SK-N-SH (cell line): Measurements from ENCODE around the gene SMYD3.

Source experiments
- CHD2 ChIP-seq: fragments of 150-350 bp; IDR thresholded peaks from 2 replicates; pipeline ENCODE4 v1.6.1; 2018; ENCODE audit warnings: low read length; ENCODE audit not compliant: partially characterized antibody
- CTCF ChIP-seq: fragments of 200-600 bp; sonication (generic); IDR thresholded peaks from 2 replicates; pipeline ENCODE4 v1.6.1; 2017; ENCODE audit warnings: antibody characterized with exemption, mild to moderate bottlenecking, moderate library complexity
- EZH2phosphoT487 ChIP-seq: fragments of 200-600 bp; sonication (generic); IDR thresholded peaks from 2 replicates; pipeline ENCODE4 v1.6.1; 2017; ENCODE audit warnings: low read depth, mixed run types, mild to moderate bottlenecking, antibody characterized with exemption, moderate library complexity, borderline replicate concordance
- GABPA ChIP-seq: IDR thresholded peaks from 2 replicates; pipeline ENCODE4 v1.4.0; 2012; ENCODE audit warnings: low read depth, mild to moderate bottlenecking
- IRF3 ChIP-seq: fragments of 150-350 bp; IDR thresholded peaks from 2 replicates; pipeline ENCODE4 v1.6.1; 2016; ENCODE audit warnings: mild to moderate bottlenecking, low read depth, low read length
- MAX ChIP-seq: IDR thresholded peaks from 2 replicates; pipeline ENCODE4 v1.4.0; 2012; ENCODE audit warnings: low read depth
- MXI1 ChIP-seq: IDR thresholded peaks from 2 replicates; pipeline ENCODE4 v1.6.1; 2012; ENCODE audit warnings: mild to moderate bottlenecking, low read depth, low read length, improper control_type of control experiment
- PBX3 ChIP-seq: IDR thresholded peaks from 2 replicates; pipeline ENCODE4; 2012
- RAD21 ChIP-seq: IDR thresholded peaks from 2 replicates; pipeline ENCODE4 v1.6.1; 2012; ENCODE audit warnings: mild to moderate bottlenecking, low read length
- RCOR1 ChIP-seq: fragments of 150-350 bp; IDR thresholded peaks from 2 replicates; pipeline ENCODE4 v1.6.1; 2017; ENCODE audit warnings: antibody characterized with exemption, low read length
- REST ChIP-seq: IDR thresholded peaks from 2 replicates; pipeline ENCODE4 v1.6.1; 2012; ENCODE audit warnings: mild to moderate bottlenecking, low read depth, low read length, moderate library complexity
- TEAD4 ChIP-seq: IDR thresholded peaks from 2 replicates; pipeline ENCODE4 v1.4.0; 2012; ENCODE audit warnings: mild to moderate bottlenecking, borderline replicate concordance; ENCODE audit not compliant: insufficient read depth

- TF ChIP-seq RCOR1 (no peak), CTCF (no peak), PBX3 (no peak), EZH2phosphoT487 (no peak), IRF3 (no peak), RAD21 (no peak), CHD2 (no peak), MAX (no peak), REST (no peak), GABPA (no peak), MXI1 (no peak), TEAD4 (no peak)
Observed at GRCh38 chr1:246165826-246166709, 341.0 kb downstream of the SMYD3 start.
